Measurements from ENCODE around the gene SERBP1. TPM values are rescaled to one million over a fixed set of nuclear protein-coding genes. Genes with fewer than 3 reads are reported as not detected.
A peak's percentile ranks its signal among the peaks of the same experiment; 100 is the strongest.

The SERBP1 gene
- total RNA-seq, 1 donor from 2014 or later: 214 TPM

DNA sequence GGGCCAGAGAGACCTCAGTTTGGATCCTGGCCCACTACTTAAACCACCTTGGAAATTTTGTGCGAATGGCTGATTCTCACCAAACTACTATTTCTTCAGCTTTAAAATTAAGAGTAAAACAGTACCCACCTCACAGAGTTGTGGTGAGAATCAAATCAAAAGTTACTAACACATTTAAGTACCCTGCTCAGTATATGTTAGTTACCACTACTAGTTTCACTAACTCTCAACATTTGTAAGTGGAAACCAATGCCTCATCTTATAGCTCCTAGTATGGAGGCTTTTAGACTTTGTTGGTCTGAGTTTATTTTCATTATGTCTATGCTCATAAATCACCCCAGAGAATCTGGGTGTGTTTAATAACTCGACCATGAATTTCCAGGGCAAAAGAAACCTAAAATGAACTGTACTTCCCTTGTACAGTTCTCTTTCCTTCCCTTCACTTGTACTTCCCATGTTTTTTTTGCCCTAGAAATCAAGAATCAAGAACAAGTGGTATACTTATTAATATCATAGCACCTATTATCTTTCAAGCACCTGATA lies 11.6 kb upstream of the SERBP1 start:
- Mint-ChIP-seq H3K27ac (ENCODE audit: unreplicated experiment) (no peak overlapping the region), H3K4me1 (ENCODE audit: low read depth, unreplicated experiment) (peaks cover 15% of the 10 kb centered on the region), H3K4me3 (ENCODE audit: unreplicated experiment) (no peak overlapping the region), H3K9me3 (ENCODE audit: unreplicated experiment) (no peaks in the 10 kb centered on the region), H3K36me3 (ENCODE audit: low read depth, unreplicated experiment) (no peaks in the 10 kb centered on the region), H3K27me3 (ENCODE audit: low read depth, unreplicated experiment) (peaks cover 3% of the 10 kb centered on the region)
- Histone ChIP-seq H4K20me1 (ENCODE audit: insufficient read depth, low read length) (no peaks in the 10 kb centered on the region), H3K9ac (ENCODE audit: low read length) (no peak overlapping the region), H3K9me3 (ENCODE audit: insufficient read depth, low read depth, low read length) (no peaks in the 10 kb centered on the region), H3K36me3 (ENCODE audit: insufficient read depth, low read length) (no peaks in the 10 kb centered on the region), H3K27ac (ENCODE audit: low read depth, low read length) (no peak overlapping the region), H3K4me2 (ENCODE audit: low read length) (no peak overlapping the region), H3K79me2 (ENCODE audit: insufficient read depth, low read length) (no peaks in the 10 kb centered on the region), H3K4me1 (ENCODE audit: insufficient read depth, low read length) (peaks cover 11% of the 10 kb centered on the region), H3K27me3 (ENCODE audit: insufficient read depth, low read length) (no peaks in the 10 kb centered on the region), H3K4me3 (ENCODE audit: insufficient read depth, low read depth, low read length) (no peak overlapping the region), H2AFZ (ENCODE audit: low read depth, low read length) (no peak overlapping the region)
- DNase-seq (ENCODE audit: low read depth) (no peak), FAIRE-seq (no peak)
- TF ChIP-seq EZH2 (IDR thresholded peaks at IDR 0.05; ENCODE audit: insufficient read depth, low read length): no peak
- TF ChIP-seq, protein P1, sequence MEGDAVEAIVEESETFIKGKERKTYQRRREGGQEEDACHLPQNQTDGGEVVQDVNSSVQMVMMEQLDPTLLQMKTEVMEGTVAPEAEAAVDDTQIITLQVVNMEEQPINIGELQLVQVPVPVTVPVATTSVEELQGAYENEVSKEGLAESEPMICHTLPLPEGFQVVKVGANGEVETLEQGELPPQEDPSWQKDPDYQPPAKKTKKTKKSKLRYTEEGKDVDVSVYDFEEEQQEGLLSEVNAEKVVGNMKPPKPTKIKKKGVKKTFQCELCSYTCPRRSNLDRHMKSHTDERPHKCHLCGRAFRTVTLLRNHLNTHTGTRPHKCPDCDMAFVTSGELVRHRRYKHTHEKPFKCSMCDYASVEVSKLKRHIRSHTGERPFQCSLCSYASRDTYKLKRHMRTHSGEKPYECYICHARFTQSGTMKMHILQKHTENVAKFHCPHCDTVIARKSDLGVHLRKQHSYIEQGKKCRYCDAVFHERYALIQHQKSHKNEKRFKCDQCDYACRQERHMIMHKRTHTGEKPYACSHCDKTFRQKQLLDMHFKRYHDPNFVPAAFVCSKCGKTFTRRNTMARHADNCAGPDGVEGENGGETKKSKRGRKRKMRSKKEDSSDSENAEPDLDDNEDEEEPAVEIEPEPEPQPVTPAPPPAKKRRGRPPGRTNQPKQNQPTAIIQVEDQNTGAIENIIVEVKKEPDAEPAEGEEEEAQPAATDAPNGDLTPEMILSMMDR (IDR thresholded peaks at IDR 0.05; ENCODE audit: insufficient read depth, low read depth, low read length): no peak

DNA sequence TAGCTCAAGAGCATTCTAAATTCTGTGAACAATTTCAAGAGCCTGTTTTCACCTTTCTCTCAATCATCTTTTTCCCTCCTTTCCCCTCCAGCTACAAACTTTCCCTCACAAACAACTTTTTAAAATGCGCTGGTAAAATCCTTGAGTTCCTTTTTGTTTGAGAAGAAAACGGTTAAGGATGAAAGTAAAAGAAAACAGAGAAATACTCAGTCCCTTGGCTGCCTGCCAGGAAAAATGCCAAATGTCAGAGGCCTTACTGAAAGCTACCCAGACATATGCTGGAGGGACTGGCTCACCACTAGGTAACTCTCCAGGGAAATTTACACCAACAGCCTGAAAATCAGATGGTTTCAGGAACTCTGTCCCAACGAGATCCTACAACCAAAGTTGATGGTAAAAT lies 11.0 kb upstream of the SERBP1 start:
- no peaks in the 10 kb centered on the region for H3K9me3 ChIP-seq (ENCODE audit: insufficient read depth, low read depth, low read length)
- TF ChIP-seq, protein P1 (IDR thresholded peaks at IDR 0.05; ENCODE audit: insufficient read depth, low read depth, low read length): no peak
- no peak for TF ChIP-seq EZH2 (IDR thresholded peaks at IDR 0.05; ENCODE audit: insufficient read depth, low read length)
- H3K27me3 ChIP-seq (ENCODE audit: insufficient read depth, low read length): no peaks in the 10 kb centered on the region
- peak; percentile 48 for DNase-seq (ENCODE audit: low read depth)
- Mint-ChIP-seq H3K36me3 (ENCODE audit: low read depth, unreplicated experiment) (no peaks in the 10 kb centered on the region), H3K9me3 (ENCODE audit: unreplicated experiment) (no peaks in the 10 kb centered on the region), H3K4me1 (ENCODE audit: low read depth, unreplicated experiment) (peaks cover 15% of the 10 kb centered on the region), H3K4me3 (ENCODE audit: unreplicated experiment) (no peak overlapping the region), H3K27ac (ENCODE audit: unreplicated experiment) (no peak overlapping the region), H3K27me3 (ENCODE audit: low read depth, unreplicated experiment) (peaks cover under 1% of the 10 kb centered on the region)
- no peaks in the 10 kb centered on the region for H4K20me1 ChIP-seq (ENCODE audit: insufficient read depth, low read length)
- no peak overlapping the region for H3K27ac ChIP-seq (ENCODE audit: low read depth, low read length)
- peak overlapping the region; percentile 50 for H3K4me2 ChIP-seq (ENCODE audit: low read length)
- no peak for FAIRE-seq
- no peak overlapping the region for H3K9ac ChIP-seq (ENCODE audit: low read length)
- H3K4me3 ChIP-seq (ENCODE audit: insufficient read depth, low read depth, low read length): no peak overlapping the region
- H3K36me3 ChIP-seq (ENCODE audit: insufficient read depth, low read length): no peaks in the 10 kb centered on the region
- no peaks in the 10 kb centered on the region for H3K79me2 ChIP-seq (ENCODE audit: insufficient read depth, low read length)
- H3K4me1 ChIP-seq (ENCODE audit: insufficient read depth, low read length): peaks cover 11% of the 10 kb centered on the region
- no peak overlapping the region for H2AFZ ChIP-seq (ENCODE audit: low read depth, low read length)

DNA sequence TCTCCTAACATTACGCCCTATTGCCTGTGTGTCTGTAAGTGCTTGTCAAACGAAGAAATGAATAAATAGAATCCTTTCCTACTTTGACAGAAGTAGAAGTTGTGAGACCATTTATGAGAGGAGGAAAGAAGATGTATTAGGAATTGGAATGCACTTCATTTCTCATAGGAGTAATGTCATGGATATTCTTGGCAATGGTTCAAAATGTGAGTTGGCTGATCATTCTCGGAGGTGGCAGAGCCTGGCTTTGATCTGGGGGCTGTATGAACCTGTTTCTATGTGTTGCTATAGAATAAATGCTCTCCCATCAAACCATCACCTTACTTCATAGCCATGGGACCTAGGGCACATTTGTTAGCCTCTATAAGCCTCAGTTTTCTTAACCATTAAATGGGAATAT lies 10.1 kb upstream of the SERBP1 start:
- no peaks in the 10 kb centered on the region for H3K36me3 Mint-ChIP-seq (ENCODE audit: low read depth, unreplicated experiment)
- H3K27me3 Mint-ChIP-seq (ENCODE audit: low read depth, unreplicated experiment): no peaks in the 10 kb centered on the region
- no peaks in the 10 kb centered on the region for H3K27me3 ChIP-seq (ENCODE audit: insufficient read depth, low read length)
- no peak overlapping the region for H3K4me3 ChIP-seq (ENCODE audit: insufficient read depth, low read depth, low read length)
- FAIRE-seq (no peak), DNase-seq (ENCODE audit: low read depth) (no peak)
- TF ChIP-seq, protein P1 (IDR thresholded peaks at IDR 0.05; ENCODE audit: insufficient read depth, low read depth, low read length): no peak
- no peak for TF ChIP-seq EZH2 (IDR thresholded peaks at IDR 0.05; ENCODE audit: insufficient read depth, low read length)
- H3K4me2 ChIP-seq (ENCODE audit: low read length): no peak overlapping the region
- H3K36me3 ChIP-seq (ENCODE audit: insufficient read depth, low read length): no peaks in the 10 kb centered on the region
- no peak overlapping the region for H3K9ac ChIP-seq (ENCODE audit: low read length)
- no peaks in the 10 kb centered on the region for H3K9me3 Mint-ChIP-seq (ENCODE audit: unreplicated experiment)
- H3K9me3 ChIP-seq (ENCODE audit: insufficient read depth, low read depth, low read length): no peaks in the 10 kb centered on the region
- H3K27ac ChIP-seq (ENCODE audit: low read depth, low read length): no peak overlapping the region
- H3K4me1 ChIP-seq (ENCODE audit: insufficient read depth, low read length): peaks cover 11% of the 10 kb centered on the region
- H4K20me1 ChIP-seq (ENCODE audit: insufficient read depth, low read length): no peaks in the 10 kb centered on the region
- H3K27ac Mint-ChIP-seq (ENCODE audit: unreplicated experiment): no peak overlapping the region
- no peak overlapping the region for H3K4me3 Mint-ChIP-seq (ENCODE audit: unreplicated experiment)
- H3K79me2 ChIP-seq (ENCODE audit: insufficient read depth, low read length): no peaks in the 10 kb centered on the region
- no peak overlapping the region for H2AFZ ChIP-seq (ENCODE audit: low read depth, low read length)
- H3K4me1 Mint-ChIP-seq (ENCODE audit: low read depth, unreplicated experiment): peaks cover 15% of the 10 kb centered on the region

Data from astrocyte (in vitro differentiated cells and primary cell).